Measurements from ENCODE around the gene ESPNL. TPM values are rescaled to one million over a fixed set of nuclear protein-coding genes. Genes with fewer than 3 reads are reported as not detected.
A peak's percentile ranks its signal among the peaks of the same experiment; 100 is the strongest.

The ESPNL gene
- total RNA-seq, 2 donors from 2014 or later: 0.35 TPM; not detected in 1

GRCh38 chr2:238126775-238127164, 26.6 kb downstream of the ESPNL start:
- no peak overlapping the region for H3K27ac ChIP-seq
- H3K9me3 ChIP-seq: no peaks in the 10 kb centered on the region
- TF ChIP-seq CTCF (IDR thresholded peaks at IDR 0.05): no peak
- DNase-seq (ENCODE audit: low spot score): no peak
- H3K27me3 ChIP-seq (replicated peaks; ENCODE audit: insufficient read depth): no peaks in the 10 kb centered on the region
- H3K36me3 ChIP-seq: no peaks in the 10 kb centered on the region
- ATAC-seq (ENCODE audit: insufficient number of reproducible peaks, low FRiP score, low read depth): no peak
- no peak overlapping the region for H3K4me3 ChIP-seq
- peaks cover 0 to 13% of the 10 kb centered on the region in 2 donors for H3K4me1 ChIP-seq (ENCODE audit: control insufficient read depth in 1 of 2, low read depth in 2 of 2)

DNA sequence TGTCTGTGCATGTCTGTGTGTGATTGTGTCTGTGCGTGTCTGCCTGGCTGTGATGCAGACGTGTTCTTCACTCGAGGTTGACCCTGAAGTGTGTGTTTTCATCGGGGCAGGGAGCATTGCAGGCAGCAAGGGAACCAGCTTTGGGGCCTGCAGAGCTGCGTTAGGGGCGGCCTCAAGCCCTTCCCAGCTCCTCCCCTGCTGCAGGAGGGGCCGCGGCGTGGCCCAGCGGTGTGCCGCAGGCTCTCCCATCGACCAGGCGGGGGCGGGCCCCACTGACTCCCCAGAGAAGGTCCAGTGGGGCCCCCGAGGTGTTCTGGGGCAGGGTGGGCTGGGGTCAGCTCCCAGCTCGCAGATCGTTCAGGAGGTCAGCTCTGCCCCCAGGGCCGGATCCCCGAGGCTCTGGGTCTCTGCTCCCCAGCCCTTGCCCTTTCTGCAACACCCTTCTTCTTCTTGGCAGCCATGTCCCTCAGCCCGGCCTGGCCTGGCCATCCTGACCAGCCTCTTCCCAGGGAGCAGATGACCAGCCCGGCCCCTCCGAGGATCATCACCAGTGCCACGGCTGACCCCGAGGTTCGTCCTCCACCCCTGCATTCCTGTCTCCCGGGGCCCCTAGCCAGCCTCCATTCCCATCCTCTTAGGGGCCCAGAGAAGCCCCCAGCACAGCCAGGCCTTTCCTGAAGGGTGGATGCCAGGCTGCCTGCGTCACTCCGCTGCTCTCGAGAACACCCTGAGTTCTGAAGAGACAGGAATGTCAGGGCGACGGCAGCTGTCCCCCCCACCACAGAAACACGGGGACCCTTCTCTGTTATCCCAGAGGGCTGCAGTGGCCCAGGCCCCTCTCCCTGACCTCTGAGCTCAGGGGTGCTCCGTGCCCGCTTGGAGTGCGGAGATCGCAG, 27.3 kb downstream of the ESPNL start:
- Histone ChIP-seq H3K36me3 (no peaks in the 10 kb centered on the region), H3K4me3 (peak overlapping the region; percentile 28), H3K27ac (no peak overlapping the region), H3K27me3 (replicated peaks; ENCODE audit: insufficient read depth) (no peaks in the 10 kb centered on the region), H3K9me3 (no peaks in the 10 kb centered on the region), H3K4me1 (ENCODE audit: control insufficient read depth in 1 of 2, low read depth in 2 of 2) (peaks cover 0 to 13% of the 10 kb centered on the region in 2 donors)
- ATAC-seq (ENCODE audit: insufficient number of reproducible peaks, low FRiP score, low read depth) (no peak), DNase-seq (ENCODE audit: low spot score) (no peak)
- no peak for TF ChIP-seq CTCF (IDR thresholded peaks at IDR 0.05)

DNA sequence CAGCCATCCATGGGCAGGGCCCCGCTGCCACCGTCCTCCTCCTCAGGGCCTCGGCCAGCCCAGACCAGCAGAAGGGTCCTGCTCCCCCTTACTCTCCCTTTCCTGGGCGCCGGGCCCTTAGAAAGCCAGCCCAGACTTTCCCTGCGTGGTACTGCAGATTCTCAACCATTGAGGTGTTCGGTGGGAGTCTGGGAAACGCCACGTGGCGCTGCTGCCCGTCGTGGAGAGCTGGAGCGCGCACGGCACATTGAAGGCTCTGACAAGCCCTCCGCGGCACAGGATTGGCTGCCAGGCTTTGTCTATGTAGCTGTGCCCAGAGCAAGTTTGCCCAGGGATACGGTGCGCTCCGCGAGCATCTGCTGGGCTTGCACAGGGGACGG, 27.9 kb downstream of the ESPNL start:
- H3K9me3 ChIP-seq: no peaks in the 10 kb centered on the region
- no peaks in the 10 kb centered on the region for H3K36me3 ChIP-seq
- no peak overlapping the region for H3K27ac ChIP-seq
- no peak for ATAC-seq (ENCODE audit: insufficient number of reproducible peaks, low FRiP score, low read depth)
- no peak for DNase-seq (ENCODE audit: low spot score)
- peaks cover 0 to 13% of the 10 kb centered on the region in 2 donors for H3K4me1 ChIP-seq (ENCODE audit: control insufficient read depth in 1 of 2, low read depth in 2 of 2)
- no peaks in the 10 kb centered on the region for H3K27me3 ChIP-seq (replicated peaks; ENCODE audit: insufficient read depth)
- no peak overlapping the region for H3K4me3 ChIP-seq
- no peak for TF ChIP-seq CTCF (IDR thresholded peaks at IDR 0.05)

DNA sequence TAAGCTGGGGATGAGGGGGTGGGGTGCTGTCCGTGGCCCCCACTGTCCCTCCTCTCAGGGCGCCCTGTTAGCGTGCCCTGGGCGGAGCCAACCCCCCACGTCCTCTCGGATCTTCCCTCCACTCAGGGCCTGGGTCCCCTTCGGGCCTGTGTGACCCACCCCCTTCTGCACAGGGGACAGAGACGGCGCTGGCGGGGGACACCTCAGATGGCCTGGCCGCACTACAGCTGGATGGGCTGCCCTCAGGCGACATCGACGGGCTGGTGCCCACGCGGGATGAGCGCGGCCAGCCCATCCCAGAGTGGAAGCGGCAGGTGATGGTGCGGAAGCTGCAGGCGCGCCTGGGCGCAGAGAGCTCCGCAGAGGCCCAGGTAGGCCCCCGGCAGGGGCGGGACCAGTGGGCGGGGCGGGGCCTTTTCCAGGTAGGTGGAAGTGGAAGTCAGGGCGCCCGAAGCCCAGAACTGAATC, 28.4 kb downstream of the ESPNL start:
- no peaks in the 10 kb centered on the region for H3K36me3 ChIP-seq
- no peak for DNase-seq (ENCODE audit: low spot score)
- no peak for ATAC-seq (ENCODE audit: insufficient number of reproducible peaks, low FRiP score, low read depth)
- H3K4me3 ChIP-seq: no peak overlapping the region
- H3K9me3 ChIP-seq: no peaks in the 10 kb centered on the region
- peaks cover 0 to 13% of the 10 kb centered on the region in 2 donors for H3K4me1 ChIP-seq (ENCODE audit: control insufficient read depth in 1 of 2, low read depth in 2 of 2)
- H3K27me3 ChIP-seq (replicated peaks; ENCODE audit: insufficient read depth): no peaks in the 10 kb centered on the region
- TF ChIP-seq CTCF (IDR thresholded peaks at IDR 0.05): no peak
- no peak overlapping the region for H3K27ac ChIP-seq

- no peaks in the 10 kb centered on the region for H3K9me3 ChIP-seq
- no peak for TF ChIP-seq CTCF (IDR thresholded peaks at IDR 0.05)
- H3K36me3 ChIP-seq: no peaks in the 10 kb centered on the region
- H3K4me3 ChIP-seq: no peak overlapping the region
- ATAC-seq (ENCODE audit: insufficient number of reproducible peaks, low FRiP score, low read depth): no peak
- H3K4me1 ChIP-seq (ENCODE audit: control insufficient read depth in 1 of 2, low read depth in 2 of 2): peaks cover 0 to 13% of the 10 kb centered on the region in 2 donors
- no peaks in the 10 kb centered on the region for H3K27me3 ChIP-seq (replicated peaks; ENCODE audit: insufficient read depth)
- no peak overlapping the region for H3K27ac ChIP-seq
- no peak for DNase-seq (ENCODE audit: low spot score)
Measured at GRCh38 chr2:238129166-238130010, 29.2 kb downstream of the ESPNL start.
